ENCODE results near the gene QTRT2. TPM values are rescaled to one million over a fixed set of nuclear protein-coding genes. Genes with fewer than 3 reads are reported as not detected.

The QTRT2 gene
- total and polyA plus RNA-seq, 2 donors from 2014 or later = 4.7 to 26.1 TPM

GRCh38 chr3:114014211-114014610 lies 42.3 kb upstream of the QTRT2 start:
- Histone ChIP-seq H3K36me3 (ENCODE audit: control insufficient read depth in 2 of 3, insufficient read depth in 3 of 3, low read length in 3 of 3) (peaks cover 0 to 5% (median 2%) of the 10 kb centered on the region in 3 donors), H3K9me3 (ENCODE audit: control insufficient read depth in 2 of 3, insufficient read depth in 1 of 3, low read length in 3 of 3) (no peaks in the 10 kb centered on the region), H3K4me3 (ENCODE audit: low read length in 3 of 3) (no peak overlapping the region), H3K27me3 (ENCODE audit: control insufficient read depth, insufficient read depth, low read length) (no peaks in the 10 kb centered on the region), H3K9ac (ENCODE audit: low read length in 3 of 3) (no peak overlapping the region), H3K4me1 (ENCODE audit: control insufficient read depth in 2 of 3, insufficient read depth in 2 of 3, low read depth in 1 of 3, low read length in 3 of 3) (no peaks in the 10 kb centered on the region), H3K27ac (ENCODE audit: low read depth in 2 of 2, low read length in 2 of 2) (no peak overlapping the region)
- FAIRE-seq = no peak
- DNase-seq = peak in 1 of 5 donors; percentile 6
- no peak for TF ChIP-seq CTCF (IDR thresholded peaks at IDR 0.05; ENCODE audit: borderline replicate concordance, extremely low read depth, insufficient read depth)
- intact Hi-C loops (cut with DNase I) = no loop called here

GRCh38 chr3:114019486-114019885 lies 37.1 kb upstream of the QTRT2 start:
- TF ChIP-seq CTCF (IDR thresholded peaks at IDR 0.05; ENCODE audit: borderline replicate concordance, extremely low read depth, insufficient read depth) = no peak
- DNase-seq (no peak), FAIRE-seq (no peak)
- Histone ChIP-seq H3K9ac (ENCODE audit: low read length in 3 of 3) (no peak overlapping the region), H3K27me3 (ENCODE audit: control insufficient read depth, insufficient read depth, low read length) (no peaks in the 10 kb centered on the region), H3K9me3 (ENCODE audit: control insufficient read depth in 2 of 3, insufficient read depth in 1 of 3, low read length in 3 of 3) (no peaks in the 10 kb centered on the region), H3K4me1 (ENCODE audit: control insufficient read depth in 2 of 3, insufficient read depth in 2 of 3, low read depth in 1 of 3, low read length in 3 of 3) (no peaks in the 10 kb centered on the region), H3K27ac (ENCODE audit: low read depth in 2 of 2, low read length in 2 of 2) (no peak overlapping the region), H3K36me3 (ENCODE audit: control insufficient read depth in 2 of 3, insufficient read depth in 3 of 3, low read length in 3 of 3) (no peaks in the 10 kb centered on the region), H3K4me3 (ENCODE audit: low read length in 3 of 3) (no peak overlapping the region)
- intact Hi-C loops (cut with DNase I) = no loop called here

GRCh38 chr3:114020907-114021306 lies 35.6 kb upstream of the QTRT2 start:
- Histone ChIP-seq H3K36me3 (ENCODE audit: control insufficient read depth in 2 of 3, insufficient read depth in 3 of 3, low read length in 3 of 3) (no peaks in the 10 kb centered on the region), H3K4me1 (ENCODE audit: control insufficient read depth in 2 of 3, insufficient read depth in 2 of 3, low read depth in 1 of 3, low read length in 3 of 3) (peaks cover 0 to 4% (median 0%) of the 10 kb centered on the region in 3 donors), H3K27ac (ENCODE audit: low read depth in 2 of 2, low read length in 2 of 2) (no peak overlapping the region), H3K9ac (ENCODE audit: low read length in 3 of 3) (no peak overlapping the region), H3K4me3 (ENCODE audit: low read length in 3 of 3) (no peak overlapping the region), H3K9me3 (ENCODE audit: control insufficient read depth in 2 of 3, insufficient read depth in 1 of 3, low read length in 3 of 3) (no peaks in the 10 kb centered on the region), H3K27me3 (ENCODE audit: control insufficient read depth, insufficient read depth, low read length) (no peaks in the 10 kb centered on the region)
- intact Hi-C loops (cut with DNase I) = no loop called here
- no peak for DNase-seq
- FAIRE-seq = no peak
- TF ChIP-seq CTCF (IDR thresholded peaks at IDR 0.05; ENCODE audit: borderline replicate concordance, extremely low read depth, insufficient read depth) = no peak
